ENCODE results near the gene CALHM2. TPM values are rescaled to one million over a fixed set of nuclear protein-coding genes. Genes with fewer than 3 reads are reported as not detected.

CALHM2 gene
- total and polyA plus RNA-seq, 4 donors, result 1.6 to 5.0 (median 3.2) TPM

DNA sequence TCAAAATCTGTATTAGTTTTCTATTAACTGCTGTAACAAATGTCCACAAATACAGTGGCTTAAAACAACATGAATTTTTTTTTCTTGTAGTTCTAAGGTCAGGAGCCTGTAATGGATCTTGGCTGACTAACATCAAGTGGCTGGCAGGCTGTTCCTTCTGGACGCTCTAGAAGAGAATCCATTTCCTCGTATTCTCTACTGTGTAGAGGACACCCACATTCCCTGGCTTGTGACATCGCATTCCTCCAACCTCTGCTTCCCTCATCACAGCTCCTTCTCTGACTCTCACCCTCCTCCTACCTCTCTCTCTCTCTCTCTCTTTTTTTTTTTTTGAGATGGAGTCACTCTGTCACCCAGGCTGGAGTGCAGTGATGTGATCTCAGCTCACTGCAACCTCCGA lies 11.3 kb upstream of the CALHM2 start:
- Histone ChIP-seq H3K4me3 (ENCODE audit: low read depth in 1 of 3, low read length in 3 of 3) (no peak overlapping the region), H3K9ac (ENCODE audit: low read depth in 1 of 2, low read length in 2 of 2) (no peak overlapping the region), H3K4me1 (ENCODE audit: control insufficient read depth in 4 of 4, insufficient read depth in 4 of 4, low read length in 3 of 4) (no peaks in the 10 kb centered on the region), H3K9me3 (ENCODE audit: control insufficient read depth in 4 of 4, low read length in 3 of 4) (no peaks in the 10 kb centered on the region), H3K27me3 (ENCODE audit: control insufficient read depth in 4 of 4, insufficient read depth in 4 of 4, low read length in 3 of 4) (no peaks in the 10 kb centered on the region), H3K27ac (ENCODE audit: low read depth in 1 of 2, low read length in 2 of 2) (no peak overlapping the region), H3K36me3 (ENCODE audit: control insufficient read depth in 4 of 4, insufficient read depth in 3 of 4, low read depth in 1 of 4, low read length in 3 of 4) (no peaks in the 10 kb centered on the region)
- WGBS, result 87% methylated on average over 4 of the region's 4 CpGs
- DNase-seq (ENCODE audit: low spot score), result no peak
- TF ChIP-seq ATF3 (IDR thresholded peaks at IDR 0.05) (no peak), FOXA1 (IDR thresholded peaks at IDR 0.05) (no peak), RXRA (IDR thresholded peaks at IDR 0.05) (no peak), EGR1 (IDR thresholded peaks at IDR 0.05; ENCODE audit: low read depth in 2 of 2) (no peak), RAD21 (IDR thresholded peaks at IDR 0.05) (no peak), JUND (IDR thresholded peaks at IDR 0.05) (no peak), SP1 (IDR thresholded peaks at IDR 0.05) (no peak), TAF1 (conservative IDR thresholded peaks at IDR 0.05) (no peak), HNF4A (conservative IDR thresholded peaks at IDR 0.05) (no peak), HNF4G (IDR thresholded peaks at IDR 0.05) (no peak)
- TF ChIP-seq, protein P1, sequence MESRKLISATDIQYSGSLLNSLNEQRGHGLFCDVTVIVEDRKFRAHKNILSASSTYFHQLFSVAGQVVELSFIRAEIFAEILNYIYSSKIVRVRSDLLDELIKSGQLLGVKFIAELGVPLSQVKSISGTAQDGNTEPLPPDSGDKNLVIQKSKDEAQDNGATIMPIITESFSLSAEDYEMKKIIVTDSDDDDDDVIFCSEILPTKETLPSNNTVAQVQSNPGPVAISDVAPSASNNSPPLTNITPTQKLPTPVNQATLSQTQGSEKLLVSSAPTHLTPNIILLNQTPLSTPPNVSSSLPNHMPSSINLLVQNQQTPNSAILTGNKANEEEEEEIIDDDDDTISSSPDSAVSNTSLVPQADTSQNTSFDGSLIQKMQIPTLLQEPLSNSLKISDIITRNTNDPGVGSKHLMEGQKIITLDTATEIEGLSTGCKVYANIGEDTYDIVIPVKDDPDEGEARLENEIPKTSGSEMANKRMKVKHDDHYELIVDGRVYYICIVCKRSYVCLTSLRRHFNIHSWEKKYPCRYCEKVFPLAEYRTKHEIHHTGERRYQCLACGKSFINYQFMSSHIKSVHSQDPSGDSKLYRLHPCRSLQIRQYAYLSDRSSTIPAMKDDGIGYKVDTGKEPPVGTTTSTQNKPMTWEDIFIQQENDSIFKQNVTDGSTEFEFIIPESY (IDR thresholded peaks at IDR 0.05), result no peak
- TF ChIP-seq, protein P2, sequence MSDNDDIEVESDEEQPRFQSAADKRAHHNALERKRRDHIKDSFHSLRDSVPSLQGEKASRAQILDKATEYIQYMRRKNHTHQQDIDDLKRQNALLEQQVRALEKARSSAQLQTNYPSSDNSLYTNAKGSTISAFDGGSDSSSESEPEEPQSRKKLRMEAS (IDR thresholded peaks at IDR 0.05), result no peak
- TF ChIP-seq, protein P3, sequence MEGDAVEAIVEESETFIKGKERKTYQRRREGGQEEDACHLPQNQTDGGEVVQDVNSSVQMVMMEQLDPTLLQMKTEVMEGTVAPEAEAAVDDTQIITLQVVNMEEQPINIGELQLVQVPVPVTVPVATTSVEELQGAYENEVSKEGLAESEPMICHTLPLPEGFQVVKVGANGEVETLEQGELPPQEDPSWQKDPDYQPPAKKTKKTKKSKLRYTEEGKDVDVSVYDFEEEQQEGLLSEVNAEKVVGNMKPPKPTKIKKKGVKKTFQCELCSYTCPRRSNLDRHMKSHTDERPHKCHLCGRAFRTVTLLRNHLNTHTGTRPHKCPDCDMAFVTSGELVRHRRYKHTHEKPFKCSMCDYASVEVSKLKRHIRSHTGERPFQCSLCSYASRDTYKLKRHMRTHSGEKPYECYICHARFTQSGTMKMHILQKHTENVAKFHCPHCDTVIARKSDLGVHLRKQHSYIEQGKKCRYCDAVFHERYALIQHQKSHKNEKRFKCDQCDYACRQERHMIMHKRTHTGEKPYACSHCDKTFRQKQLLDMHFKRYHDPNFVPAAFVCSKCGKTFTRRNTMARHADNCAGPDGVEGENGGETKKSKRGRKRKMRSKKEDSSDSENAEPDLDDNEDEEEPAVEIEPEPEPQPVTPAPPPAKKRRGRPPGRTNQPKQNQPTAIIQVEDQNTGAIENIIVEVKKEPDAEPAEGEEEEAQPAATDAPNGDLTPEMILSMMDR (IDR thresholded peaks at IDR 0.05; ENCODE audit: low read depth, low read length, missing input control), result no peak
- TF ChIP-seq, protein P4, sequence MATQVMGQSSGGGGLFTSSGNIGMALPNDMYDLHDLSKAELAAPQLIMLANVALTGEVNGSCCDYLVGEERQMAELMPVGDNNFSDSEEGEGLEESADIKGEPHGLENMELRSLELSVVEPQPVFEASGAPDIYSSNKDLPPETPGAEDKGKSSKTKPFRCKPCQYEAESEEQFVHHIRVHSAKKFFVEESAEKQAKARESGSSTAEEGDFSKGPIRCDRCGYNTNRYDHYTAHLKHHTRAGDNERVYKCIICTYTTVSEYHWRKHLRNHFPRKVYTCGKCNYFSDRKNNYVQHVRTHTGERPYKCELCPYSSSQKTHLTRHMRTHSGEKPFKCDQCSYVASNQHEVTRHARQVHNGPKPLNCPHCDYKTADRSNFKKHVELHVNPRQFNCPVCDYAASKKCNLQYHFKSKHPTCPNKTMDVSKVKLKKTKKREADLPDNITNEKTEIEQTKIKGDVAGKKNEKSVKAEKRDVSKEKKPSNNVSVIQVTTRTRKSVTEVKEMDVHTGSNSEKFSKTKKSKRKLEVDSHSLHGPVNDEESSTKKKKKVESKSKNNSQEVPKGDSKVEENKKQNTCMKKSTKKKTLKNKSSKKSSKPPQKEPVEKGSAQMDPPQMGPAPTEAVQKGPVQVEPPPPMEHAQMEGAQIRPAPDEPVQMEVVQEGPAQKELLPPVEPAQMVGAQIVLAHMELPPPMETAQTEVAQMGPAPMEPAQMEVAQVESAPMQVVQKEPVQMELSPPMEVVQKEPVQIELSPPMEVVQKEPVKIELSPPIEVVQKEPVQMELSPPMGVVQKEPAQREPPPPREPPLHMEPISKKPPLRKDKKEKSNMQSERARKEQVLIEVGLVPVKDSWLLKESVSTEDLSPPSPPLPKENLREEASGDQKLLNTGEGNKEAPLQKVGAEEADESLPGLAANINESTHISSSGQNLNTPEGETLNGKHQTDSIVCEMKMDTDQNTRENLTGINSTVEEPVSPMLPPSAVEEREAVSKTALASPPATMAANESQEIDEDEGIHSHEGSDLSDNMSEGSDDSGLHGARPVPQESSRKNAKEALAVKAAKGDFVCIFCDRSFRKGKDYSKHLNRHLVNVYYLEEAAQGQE (IDR thresholded peaks at IDR 0.05), result no peak

- H3K36me3 ChIP-seq (ENCODE audit: control insufficient read depth in 4 of 4, insufficient read depth in 3 of 4, low read depth in 1 of 4, low read length in 3 of 4), result no peaks in the 10 kb centered on the region
- no peak for DNase-seq (ENCODE audit: low spot score)
- no peaks in the 10 kb centered on the region for H3K27me3 ChIP-seq (ENCODE audit: control insufficient read depth in 4 of 4, insufficient read depth in 4 of 4, low read length in 3 of 4)
- H3K4me3 ChIP-seq (ENCODE audit: low read depth in 1 of 3, low read length in 3 of 3), result no peak overlapping the region
- H3K9me3 ChIP-seq (ENCODE audit: control insufficient read depth in 4 of 4, low read length in 3 of 4), result no peaks in the 10 kb centered on the region
- H3K9ac ChIP-seq (ENCODE audit: low read depth in 1 of 2, low read length in 2 of 2), result no peak overlapping the region
- no peaks in the 10 kb centered on the region for H3K4me1 ChIP-seq (ENCODE audit: control insufficient read depth in 4 of 4, insufficient read depth in 4 of 4, low read length in 3 of 4)
- WGBS, result 66% methylated on average over 4 of the region's 4 CpGs
- no peak overlapping the region for H3K27ac ChIP-seq (ENCODE audit: low read depth in 1 of 2, low read length in 2 of 2)
- TF ChIP-seq, protein P1 (IDR thresholded peaks at IDR 0.05), result no peak
- TF ChIP-seq, protein P4 (IDR thresholded peaks at IDR 0.05), result no peak
- TF ChIP-seq TAF1 (conservative IDR thresholded peaks at IDR 0.05) (no peak), HNF4G (IDR thresholded peaks at IDR 0.05) (no peak), YY1 (IDR thresholded peaks at IDR 0.05) (no peak), GABPA (IDR thresholded peaks at IDR 0.05 in 1 of 2, conservative IDR thresholded peaks at IDR 0.05 in 1 of 2) (no peak), SP1 (IDR thresholded peaks at IDR 0.05) (no peak)
These were observed 7.4 kb upstream of the CALHM2 start for GRCh38 chr10:103459615-103460014.
